Nephron progenitor cell (in vitro differentiated cells): ENCODE data around the gene COL25A1.

ENCODE experiments used
- DNase-seq: peaks from one replicate; pipeline ENCODE4 v3.0.0; 2021
- H3K27ac Mint-ChIP-seq: 2 replicates; pipeline ENCODE4 v1.8.0; 2021; ENCODE audit warnings: mild to moderate bottlenecking, moderate library complexity, mixed read lengths
- H3K27me3 Mint-ChIP-seq: 2 replicates; pipeline ENCODE4 v1.8.0; 2021; ENCODE audit warnings: mild to moderate bottlenecking, low read depth, mixed read lengths; ENCODE audit not compliant: poor library complexity
- H3K36me3 Mint-ChIP-seq: 2 replicates; pipeline ENCODE4 v1.8.0; 2021; ENCODE audit warnings: low read depth, mixed read lengths
- H3K4me1 Mint-ChIP-seq: 2 replicates; pipeline ENCODE4 v1.8.0; 2021; ENCODE audit warnings: mixed read lengths
- H3K4me3 Mint-ChIP-seq: 2 replicates; pipeline ENCODE4 v1.8.0; 2021; ENCODE audit warnings: mild to moderate bottlenecking, moderate library complexity, mixed read lengths
- H3K9me3 Mint-ChIP-seq: 2 replicates; pipeline ENCODE4 v1.8.0; 2021; ENCODE audit warnings: mild to moderate bottlenecking, moderate library complexity, mixed read lengths
- CTCF ChIP-seq: fragments of 200-600 bp; sonication (generic); IDR thresholded peaks from 2 replicates; pipeline ENCODE4 v1.5.0; 2021; ENCODE audit warnings: antibody characterized with exemption

Gene COL25A1

DNA sequence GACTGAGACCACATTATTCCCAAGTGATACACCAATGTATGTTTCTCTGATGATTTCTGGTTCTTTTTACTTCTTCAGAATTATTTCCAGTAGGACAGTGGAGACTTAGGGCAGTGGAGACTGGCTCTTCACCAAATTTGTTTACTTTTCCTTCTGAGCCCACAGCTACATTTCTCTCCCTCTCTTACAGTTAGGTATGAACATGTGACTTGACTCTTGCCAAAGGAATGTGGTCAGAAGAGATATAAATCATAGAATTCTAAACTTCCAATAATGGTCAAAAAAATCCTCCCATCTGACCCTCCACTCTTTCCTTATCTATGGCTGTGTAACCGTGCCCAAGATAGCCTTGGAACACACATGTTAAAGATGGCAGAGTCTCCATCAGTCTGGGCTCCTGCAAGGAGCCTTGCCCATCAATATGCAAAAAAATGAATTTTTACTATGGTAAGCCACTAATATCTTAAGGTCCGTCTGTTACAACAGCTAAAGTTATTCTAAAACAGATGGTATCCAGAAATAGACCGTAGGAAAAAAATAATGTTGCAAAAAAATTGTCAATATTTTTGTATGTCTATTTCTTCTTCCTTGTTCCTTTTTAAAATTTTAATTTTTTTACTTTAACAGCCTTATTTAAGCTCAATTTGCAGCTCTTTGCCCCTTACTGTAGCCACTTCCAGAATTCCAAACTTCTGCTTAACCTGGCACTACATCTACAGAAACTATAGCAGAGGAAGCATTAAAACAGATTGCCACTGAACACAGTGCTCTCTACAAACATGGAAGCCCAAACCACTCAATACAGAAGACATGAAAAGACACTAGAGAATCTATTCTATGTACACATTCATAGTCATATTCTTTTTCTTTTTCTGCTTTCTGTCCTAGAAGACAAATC is 260.7 kb downstream of the COL25A1 start:
- Mint-ChIP-seq H3K27ac (no peak overlapping the region), H3K27me3 (no peaks in the 10 kb centered on the region), H3K4me3 (no peak overlapping the region), H3K36me3 (no peaks in the 10 kb centered on the region), H3K9me3 (no peaks in the 10 kb centered on the region), H3K4me1 (no peaks in the 10 kb centered on the region)
- no peak for DNase-seq
- TF ChIP-seq CTCF: no peak

- TF ChIP-seq CTCF: no peak
- Mint-ChIP-seq H3K27ac (no peak overlapping the region), H3K4me1 (no peaks in the 10 kb centered on the region), H3K9me3 (no peaks in the 10 kb centered on the region), H3K4me3 (no peak overlapping the region), H3K27me3 (no peaks in the 10 kb centered on the region), H3K36me3 (no peaks in the 10 kb centered on the region)
- DNase-seq: no peak
These were observed 262.0 kb downstream of the COL25A1 start for GRCh38 chr4:109040441-109040840.

GRCh38 chr4:109037026-109037425 is 265.4 kb downstream of the COL25A1 start:
- H3K4me3 Mint-ChIP-seq: no peak overlapping the region
- H3K4me1 Mint-ChIP-seq: peaks cover 10% of the 10 kb centered on the region
- no peak for TF ChIP-seq CTCF
- H3K27me3 Mint-ChIP-seq: no peaks in the 10 kb centered on the region
- H3K9me3 Mint-ChIP-seq: no peaks in the 10 kb centered on the region
- no peaks in the 10 kb centered on the region for H3K36me3 Mint-ChIP-seq
- no peak for DNase-seq
- H3K27ac Mint-ChIP-seq: no peak overlapping the region

GRCh38 chr4:109033993-109034392 is 268.5 kb downstream of the COL25A1 start:
- DNase-seq: no peak
- H3K36me3 Mint-ChIP-seq: no peaks in the 10 kb centered on the region
- TF ChIP-seq CTCF: no peak
- H3K4me3 Mint-ChIP-seq: no peak overlapping the region
- peaks cover 15% of the 10 kb centered on the region for H3K4me1 Mint-ChIP-seq
- no peak overlapping the region for H3K27ac Mint-ChIP-seq
- H3K27me3 Mint-ChIP-seq: peaks cover 5% of the 10 kb centered on the region
- H3K9me3 Mint-ChIP-seq: no peaks in the 10 kb centered on the region

GRCh38 chr4:109032671-109033070 is 269.8 kb downstream of the COL25A1 start:
- no peak for TF ChIP-seq CTCF
- peak; percentile 9 for DNase-seq
- H3K9me3 Mint-ChIP-seq: no peaks in the 10 kb centered on the region
- peaks cover 5% of the 10 kb centered on the region for H3K27me3 Mint-ChIP-seq
- peaks cover 15% of the 10 kb centered on the region for H3K4me1 Mint-ChIP-seq
- no peaks in the 10 kb centered on the region for H3K36me3 Mint-ChIP-seq
- no peak overlapping the region for H3K4me3 Mint-ChIP-seq
- peak overlapping the region; percentile 87 for H3K27ac Mint-ChIP-seq

- no peak for TF ChIP-seq CTCF
- Mint-ChIP-seq H3K4me3 (no peak overlapping the region), H3K27me3 (peaks cover 5% of the 10 kb centered on the region), H3K27ac (no peak overlapping the region), H3K9me3 (no peaks in the 10 kb centered on the region), H3K4me1 (peaks cover 15% of the 10 kb centered on the region), H3K36me3 (no peaks in the 10 kb centered on the region)
- no peak for DNase-seq
These were observed 272.5 kb downstream of the COL25A1 start for GRCh38 chr4:109029987-109030386.
